SK-N-SH (cell line): ENCODE results near the gene KLK3. TPM values are rescaled to one million over a fixed set of nuclear protein-coding genes. Genes with fewer than 3 reads are reported as not detected.

ENCODE experiments used
- CTCF ChIA-PET: fragments of 300-600, 350-600 bp; formaldehyde crosslinking; extraction: SDS; loops from one replicate; lab custom pipeline; 2021; lab: Yijun Ruan, JAX
- POLR2A ChIA-PET: fragments of 350-600 bp; sonication (Branson Sonifier 250); formaldehyde crosslinking; extraction: SDS; loops from one replicate; lab custom pipeline; 2020; ENCODE audit warnings: antibody characterized with exemption, inconsistent platforms; lab: Yijun Ruan, JAX
- DNase-seq: peaks from one replicate; pipeline ENCODE4 v3.0.0; 2012
- H2AFZ ChIP-seq: fragments of 200-600 bp; sonication (generic); 2 replicates; pipeline ENCODE4 v1.8.1; 2016; ENCODE audit warnings: antibody characterized with exemption, mild to moderate bottlenecking, low read depth
- H3F3A ChIP-seq: fragments of 200-600 bp; sonication (generic); replicated peaks from 2 replicates; pipeline ENCODE3; 2016; ENCODE audit warnings: antibody characterized with exemption, mild to moderate bottlenecking; ENCODE audit not compliant: insufficient read depth
- H3K27ac ChIP-seq, 2 experiments: fragments of 200-500 bp in 1 of 2; fragments of 200-600 bp in 1 of 2; sonication (Bioruptor generic) in 1 of 2; sonication (generic), shearing (Covaris generic) in 1 of 2; 2 replicates each; pipeline versions ENCODE4 v1.5.1 to v1.6.1; 2014 to 2016; ENCODE audit warnings: low read depth in 2 of 2, inconsistent platforms in 1 of 2, low read length in 1 of 2, mild to moderate bottlenecking in 1 of 2, mixed read lengths in 1 of 2
- H3K27me3 ChIP-seq: fragments of 200-600 bp; sonication (generic), shearing (Covaris generic); 2 replicates; pipeline ENCODE4 v1.6.1; 2016; ENCODE audit warnings: mixed run types; ENCODE audit not compliant: insufficient read depth
- H3K36me3 ChIP-seq, 2 experiments: fragments of 200-500 bp in 1 of 2; fragments of 200-600 bp in 1 of 2; sonication (Bioruptor generic) in 1 of 2; sonication (generic) in 1 of 2; replicated peaks in 1 of 2; 2 replicates each; pipeline versions ENCODE3 to v1.5.1; 2014 to 2016; ENCODE audit warnings: low read length in 1 of 2, mild to moderate bottlenecking in 1 of 2; ENCODE audit not compliant: insufficient read depth in 2 of 2, control insufficient read depth in 1 of 2
- H3K4me1 ChIP-seq, 2 experiments: fragments of 200-500 bp in 1 of 2; fragments of 200-600 bp in 1 of 2; sonication (Bioruptor generic) in 1 of 2; sonication (generic), shearing (Covaris generic) in 1 of 2; 2 replicates each; pipeline versions ENCODE4 v1.5.1 to v1.6.1; 2014 to 2016; ENCODE audit warnings: low read depth in 1 of 2, low read length in 1 of 2, mixed run types in 1 of 2; ENCODE audit not compliant: insufficient read depth in 2 of 2, control insufficient read depth in 1 of 2
- H3K4me2 ChIP-seq: fragments of 200-600 bp; sonication (generic), shearing (Covaris generic); 2 replicates; pipeline ENCODE4 v1.6.1; 2017; ENCODE audit warnings: mixed run types
- H3K4me3 ChIP-seq, 2 experiments: fragments of 200-500 bp in 1 of 2; fragments of 200-600 bp in 1 of 2; sonication (Bioruptor generic) in 1 of 2; sonication (generic), shearing (Covaris generic) in 1 of 2; 2 replicates each; pipeline versions ENCODE4 v1.5.1 to v1.8.1; 2014 to 2016; ENCODE audit warnings: low read depth in 2 of 2, inconsistent platforms in 1 of 2, low read length in 1 of 2, mild to moderate bottlenecking in 1 of 2, mixed read lengths in 1 of 2, moderate library complexity in 1 of 2
- H3K79me2 ChIP-seq: fragments of 200-600 bp; sonication (generic); 2 replicates; pipeline ENCODE4 v1.8.1; 2017; ENCODE audit warnings: mild to moderate bottlenecking; ENCODE audit not compliant: insufficient read depth
- H3K9ac ChIP-seq: fragments of 200-600 bp; sonication (generic); 2 replicates; pipeline ENCODE4 v1.6.1; 2017; ENCODE audit warnings: mixed run types
- H3K9me2 ChIP-seq: fragments of 200-600 bp; sonication (generic); 2 replicates; pipeline ENCODE4 v1.6.1; 2017; ENCODE audit warnings: mixed run types
- H3K9me3 ChIP-seq: fragments of 200-600 bp; sonication (generic); 2 replicates; pipeline ENCODE4 v1.6.1; 2017; ENCODE audit warnings: mixed run types, mild to moderate bottlenecking, moderate library complexity
- H4K20me1 ChIP-seq: fragments of 200-600 bp; sonication (generic); 2 replicates; pipeline ENCODE4 v1.6.1; 2017; ENCODE audit warnings: mild to moderate bottlenecking, mixed run types; ENCODE audit not compliant: insufficient read depth
- CHD2 ChIP-seq: fragments of 150-350 bp; IDR thresholded peaks from 2 replicates; pipeline ENCODE4 v1.6.1; 2018; ENCODE audit warnings: low read length; ENCODE audit not compliant: partially characterized antibody
- CTCF ChIP-seq: fragments of 200-600 bp; sonication (generic); IDR thresholded peaks from 2 replicates; pipeline ENCODE4 v1.6.1; 2017; ENCODE audit warnings: antibody characterized with exemption, mild to moderate bottlenecking, moderate library complexity
- ELF1 ChIP-seq: IDR thresholded peaks from 2 replicates; pipeline ENCODE4 v1.4.0; 2012
- EP300 ChIP-seq, 2 experiments: IDR thresholded peaks; 2 replicates each; pipeline versions ENCODE4 v1.4.0 to v1.6.1; 2012; ENCODE audit warnings: borderline replicate concordance in 1 of 2, low read depth in 1 of 2, low read length in 1 of 2
- FOXJ3 ChIP-seq: sonication (generic); formaldehyde crosslinking; IDR thresholded peaks from 2 replicates; pipeline ENCODE4 v1.5.1; 2020; ENCODE audit warnings: mild to moderate bottlenecking, missing genetic modification reagents
- FOXM1 ChIP-seq: IDR thresholded peaks from 2 replicates; pipeline ENCODE4 v1.4.0; 2012; ENCODE audit warnings: low read depth, mild to moderate bottlenecking
- GABPA ChIP-seq: IDR thresholded peaks from 2 replicates; pipeline ENCODE4 v1.4.0; 2012; ENCODE audit warnings: low read depth, mild to moderate bottlenecking
- GATA2 ChIP-seq: sonication (generic); formaldehyde crosslinking; IDR thresholded peaks from 2 replicates; pipeline ENCODE4 v1.5.0; 2020; ENCODE audit warnings: mild to moderate bottlenecking, missing genetic modification reagents
- JUND ChIP-seq: IDR thresholded peaks from 2 replicates; pipeline ENCODE4 v1.4.0; 2012
- MEF2A ChIP-seq: IDR thresholded peaks from 2 replicates; pipeline ENCODE4 v1.4.0; 2012; ENCODE audit warnings: low read depth, borderline replicate concordance
- MXI1 ChIP-seq: IDR thresholded peaks from 2 replicates; pipeline ENCODE4 v1.6.1; 2012; ENCODE audit warnings: mild to moderate bottlenecking, low read depth, low read length, improper control_type of control experiment
- NFIC ChIP-seq: IDR thresholded peaks from 2 replicates; pipeline ENCODE4 v1.4.0; 2012; ENCODE audit warnings: borderline replicate concordance
- PBX3 ChIP-seq: IDR thresholded peaks from 2 replicates; pipeline ENCODE4; 2012
- RAD21 ChIP-seq: IDR thresholded peaks from 2 replicates; pipeline ENCODE4 v1.6.1; 2012; ENCODE audit warnings: mild to moderate bottlenecking, low read length
- RCOR1 ChIP-seq: fragments of 150-350 bp; IDR thresholded peaks from 2 replicates; pipeline ENCODE4 v1.6.1; 2017; ENCODE audit warnings: antibody characterized with exemption, low read length
- RXRA ChIP-seq: IDR thresholded peaks from 2 replicates; pipeline ENCODE4 v1.4.0; 2012; ENCODE audit warnings: low read depth, mild to moderate bottlenecking, borderline replicate concordance
- SIN3A ChIP-seq: IDR thresholded peaks from 2 replicates; pipeline ENCODE4 v1.6.1; 2012; ENCODE audit warnings: low read depth, mild to moderate bottlenecking, low read length, moderate library complexity, borderline replicate concordance
- SMC3 ChIP-seq: IDR thresholded peaks from 2 replicates; pipeline ENCODE4 v1.6.1; 2012; ENCODE audit warnings: low read depth, low read length, improper control_type of control experiment
- TCF12 ChIP-seq: IDR thresholded peaks from 2 replicates; pipeline ENCODE4 v1.4.0; 2012
- USF1 ChIP-seq: IDR thresholded peaks from 2 replicates; pipeline ENCODE4 v1.4.0; 2012; ENCODE audit warnings: low read depth, borderline replicate concordance
- YY1 ChIP-seq: IDR thresholded peaks from 2 replicates; pipeline ENCODE4 v1.4.0; 2012; ENCODE audit warnings: low read depth, mild to moderate bottlenecking
- WGBS: methylation state at CpG from one replicate; pipeline ENCODE4 v1.1.6; 2017; ENCODE audit warnings: low lambda C conversion rate; 5-methylcytosine and 5-hydroxymethylcytosine counted together
- polyA plus RNA-seq, 3 experiments: library from polyadenylated mRNA; depleted of rRNA; stranded (reverse); fragments of >200 nt; gene quantifications; 2 replicates each; pipeline ENCODE4 v1.2.3, GENCODE V29; 2012

Gene KLK3
- polyA plus RNA-seq, 1 of the 3 experiments (the other 2 are of a cell fraction): not detected

- Histone ChIP-seq H3K27ac (no peak overlapping the region), H3K9me3 (no peaks in the 10 kb centered on the region), H3K79me2 (no peaks in the 10 kb centered on the region), H3K36me3 (no peaks in the 10 kb centered on the region), H3K9me2 (no peaks in the 10 kb centered on the region), H3K27me3 (peaks cover 46% of the 10 kb centered on the region), H3F3A (no peaks in the 10 kb centered on the region), H2AFZ (no peak overlapping the region), H3K4me1 (peaks cover 0 to 2% of the 10 kb centered on the region in 2 experiments; a peak in 1 of 4 replicates), H3K9ac (no peak overlapping the region), H3K4me3 (no peak overlapping the region), H4K20me1 (no peaks in the 10 kb centered on the region), H3K4me2 (no peak overlapping the region)
- ChIA-PET CTCF (interaction anchor here (1.1 kb wide), 1 partner anchor 20 kb away, joined by 3 read pairs; no protein-coding TSS in a partner anchor), POLR2A (no interaction called here)
- TF ChIP-seq NFIC (no peak), ELF1 (no peak), CHD2 (no peak), JUND (no peak), RXRA (no peak), FOXM1 (no peak), RCOR1 (no peak), CTCF (no peak), PBX3 (no peak), MXI1 (no peak), GATA2 (no peak), TCF12 (no peak), YY1 (no peak)
- no peak for DNase-seq
- 29% methylated on average over 4 of the region's 4 CpGs for WGBS
Observed at GRCh38 chr19:50869479-50869878, 14.8 kb downstream of the KLK3 start.

GRCh38 chr19:50870417-50871089 is 15.8 kb downstream of the KLK3 start:
- Histone ChIP-seq H3K9me2 (no peaks in the 10 kb centered on the region), H3K27me3 (peaks cover 53% of the 10 kb centered on the region), H2AFZ (peak overlapping the region; percentile 56; the same call in 1 of the 2 replicates), H3K27ac (no peak overlapping the region), H3K4me1 (peaks cover 0 to 2% of the 10 kb centered on the region in 2 experiments; a peak in 1 of 4 replicates), H3K79me2 (no peaks in the 10 kb centered on the region), H3K9me3 (no peaks in the 10 kb centered on the region), H3K9ac (no peak overlapping the region), H3K36me3 (no peaks in the 10 kb centered on the region), H3K4me3 (no peak overlapping the region; a peak in 1 of 4 replicates), H3F3A (no peaks in the 10 kb centered on the region), H3K4me2 (no peak overlapping the region; the same call in 1 of the 2 replicates), H4K20me1 (no peaks in the 10 kb centered on the region)
- 13% methylated on average over 23 of the region's 26 CpGs for WGBS
- ChIA-PET CTCF (interaction anchor here (1.1 kb wide), 1 partner anchor 19 kb away, joined by 3 read pairs; no protein-coding TSS in a partner anchor), POLR2A (no interaction called here)
- DNase-seq: peak; percentile 80
- TF ChIP-seq RXRA: no peak
- TF ChIP-seq CTCF: peak; percentile 45; the same call in 1 of the 2 replicates
- TF ChIP-seq EP300 (IDR thresholded peaks at IDR 0.05; ENCODE audit: borderline replicate concordance in 1 of 2, low read depth in 1 of 2, low read length in 1 of 2): no peak
- no peak for TF ChIP-seq MEF2A
- no peak for TF ChIP-seq USF1
- peak; percentile 36; the same call in 1 of the 2 replicates for TF ChIP-seq SMC3
- no peak for TF ChIP-seq FOXJ3
- TF ChIP-seq ELF1: no peak
- no peak for TF ChIP-seq RCOR1
- no peak for TF ChIP-seq SIN3A
- TF ChIP-seq FOXM1: no peak
- no peak for TF ChIP-seq GABPA
- TF ChIP-seq RAD21: peak; percentile 47
- no peak for TF ChIP-seq MXI1
- no peak for TF ChIP-seq PBX3
